PC-9 (cell line): ENCODE data around the gene NTN4. TPM values are rescaled to one million over a fixed set of nuclear protein-coding genes. Genes with fewer than 3 reads are reported as not detected.

Source experiments
- BruUV-seq: library from RNA; stranded (reverse); fragments of 400-500 nt; replicated peaks from 2 replicates; lab custom pipeline; 2021; lab: Mats Ljungman, UMichigan
- CTCF ChIA-PET: fragments of 300-600 bp; sonication (Branson Sonifier 250); formaldehyde crosslinking; loops from one replicate; lab custom pipeline; 2022; ENCODE audit warnings: antibody characterized with exemption; lab: Charles Lee
- POLR2A ChIA-PET: fragments of 300-600 bp; sonication (Branson Sonifier 250); formaldehyde crosslinking; loops from one replicate; lab custom pipeline; 2022; ENCODE audit warnings: antibody characterized with exemption; ENCODE audit not compliant: unreplicated experiment; lab: Charles Lee
- DNase-seq, 2 experiments: peaks; one replicate each; pipeline versions ENCODE4 v3.0.0 to v3.0.0-alpha.2; 2015 to 2022; ENCODE audit warnings: mixed read lengths in 1 of 2
- H2AFZ ChIP-seq: fragments of 200-600 bp; sonication (generic); 2 replicates; pipeline ENCODE4 v1.8.1; 2017; ENCODE audit warnings: antibody characterized with exemption
- H3F3A ChIP-seq: fragments of 200-600 bp; sonication (generic); 2 replicates; pipeline ENCODE4 v1.8.1; 2017; ENCODE audit warnings: antibody characterized with exemption, mild to moderate bottlenecking, low read depth; ENCODE audit not compliant: insufficient read depth
- H3K27ac ChIP-seq: fragments of 200-600 bp; sonication (generic); 2 replicates; pipeline ENCODE4 v1.6.1; 2016; ENCODE audit warnings: mixed run types
- H3K27me3 ChIP-seq: fragments of 200-600 bp; sonication (generic); 2 replicates; pipeline ENCODE4 v1.6.1; 2016; ENCODE audit warnings: low read depth, mixed run types; ENCODE audit not compliant: insufficient read depth
- H3K36me3 ChIP-seq: fragments of 200-600 bp; sonication (generic); 2 replicates; pipeline ENCODE4 v1.6.1; 2016; ENCODE audit warnings: low read depth, mixed run types
- H3K4me1 ChIP-seq: fragments of 200-600 bp; sonication (generic); replicated peaks from 2 replicates; pipeline ENCODE4 v1.6.1; 2016; ENCODE audit warnings: mixed run types; ENCODE audit not compliant: insufficient read depth
- H3K4me2 ChIP-seq: fragments of 200-600 bp; sonication (generic); 2 replicates; pipeline ENCODE4 v1.6.1; 2017; ENCODE audit warnings: mixed run types
- H3K4me3 ChIP-seq: fragments of 200-600 bp; sonication (generic); 2 replicates; pipeline ENCODE4 v1.6.1; 2016; ENCODE audit warnings: mixed run types
- H3K79me2 ChIP-seq: fragments of 200-600 bp; sonication (generic); 2 replicates; pipeline ENCODE4 v1.6.1; 2017; ENCODE audit warnings: low read depth, mixed run types
- H3K9me2 ChIP-seq: fragments of 200-600 bp; sonication (generic); 2 replicates; pipeline ENCODE4 v1.8.1; 2017; ENCODE audit warnings: mild to moderate bottlenecking; ENCODE audit not compliant: insufficient read depth
- H3K9me3 ChIP-seq: fragments of 200-600 bp; sonication (generic); 2 replicates; pipeline ENCODE4 v1.8.1; 2016; ENCODE audit warnings: low read depth; ENCODE audit not compliant: insufficient read depth
- H4K20me1 ChIP-seq: fragments of 200-600 bp; sonication (generic); 2 replicates; pipeline ENCODE4 v1.8.1; 2017; ENCODE audit not compliant: insufficient read depth
- CTCF ChIP-seq: fragments of 200-600 bp; sonication (generic); conservative IDR thresholded peaks from 2 replicates; pipeline ENCODE4 v1.6.1; 2017; ENCODE audit warnings: mixed run types, antibody characterized with exemption, mild to moderate bottlenecking, moderate library complexity
- EZH2 ChIP-seq: fragments of 200-600 bp; sonication (generic); IDR thresholded peaks from 2 replicates; pipeline ENCODE4 v1.8.0; 2017; ENCODE audit warnings: antibody characterized with exemption, low read depth
- intact Hi-C: fragments of 100-400 bp; cut with micrococcal nuclease; formaldehyde crosslinking; loops from one replicate; pipeline ENCODE4 v1.10.0; 2022; ENCODE audit not compliant: unreplicated experiment
- total RNA-seq: library from RNA; stranded (reverse); gene quantifications from 2 replicates; pipeline ENCODE4 v1.2.3, GENCODE V29; 2021

Gene NTN4
- total RNA-seq, 1 experiment from 2014 or later = 41.5 TPM

- Histone ChIP-seq H3K4me1 (no peaks in the 10 kb centered on the region), H3F3A (peaks cover 15% of the 10 kb centered on the region), H4K20me1 (no peaks in the 10 kb centered on the region), H3K36me3 (peaks cover 22% of the 10 kb centered on the region), H3K9me3 (no peaks in the 10 kb centered on the region; the same call in 1 of the 2 replicates), H2AFZ (no peak overlapping the region), H3K4me2 (no peak overlapping the region), H3K79me2 (no peaks in the 10 kb centered on the region), H3K27me3 (no peaks in the 10 kb centered on the region), H3K9me2 (no peaks in the 10 kb centered on the region), H3K4me3 (no peak overlapping the region), H3K27ac (no peak overlapping the region)
- ChIA-PET POLR2A (interaction anchor here (0.6 kb wide), 1 partner anchor 487 kb away, joined by 3 read pairs; no protein-coding TSS in a partner anchor), CTCF (no interaction called here)
- no TSS peak for BruUV-seq
- TF ChIP-seq EZH2 (no peak), CTCF (no peak)
- DNase-seq = no peak
- intact Hi-C loops = loop anchor here (5.0 kb wide), 1 partner anchor 66 kb away; no protein-coding TSS in a partner anchor
These were observed 102.6 kb downstream of the NTN4 start for GRCh38 chr12:95687937-95688336.

GRCh38 chr12:95683418-95683817 lies 107.1 kb downstream of the NTN4 start:
- intact Hi-C loops = no loop called here
- no peaks in the 10 kb centered on the region for H3K9me2 ChIP-seq
- H3K4me2 ChIP-seq = no peak overlapping the region
- peaks cover 47% of the 10 kb centered on the region for H3K36me3 ChIP-seq
- CTCF ChIA-PET = no interaction called here
- no peak overlapping the region for H2AFZ ChIP-seq
- H3K4me3 ChIP-seq = no peak overlapping the region
- no TSS peak for BruUV-seq
- H3K27ac ChIP-seq = no peak overlapping the region
- H3K9me3 ChIP-seq = 0 out of 2 replicates have a peak, but pooled peaks cover 6% of the 10 kb centered on the region
- POLR2A ChIA-PET = no interaction called here
- DNase-seq = no peak
- TF ChIP-seq EZH2 = no peak
- no peak for TF ChIP-seq CTCF
- no peaks in the 10 kb centered on the region for H3K4me1 ChIP-seq
- peaks cover 17% of the 10 kb centered on the region for H3F3A ChIP-seq
- H3K79me2 ChIP-seq = no peaks in the 10 kb centered on the region
- no peaks in the 10 kb centered on the region for H3K27me3 ChIP-seq
- H4K20me1 ChIP-seq = no peaks in the 10 kb centered on the region

GRCh38 chr12:95681210-95681765 lies 109.3 kb downstream of the NTN4 start:
- H3K27me3 ChIP-seq = no peaks in the 10 kb centered on the region
- no peak for DNase-seq
- H4K20me1 ChIP-seq = no peaks in the 10 kb centered on the region
- no peak overlapping the region for H3K4me2 ChIP-seq
- no peaks in the 10 kb centered on the region for H3K4me1 ChIP-seq
- peaks cover 13% of the 10 kb centered on the region for H3F3A ChIP-seq
- BruUV-seq = no TSS peak
- H3K4me3 ChIP-seq = no peak overlapping the region
- no peak overlapping the region for H3K27ac ChIP-seq
- CTCF ChIA-PET = no interaction called here
- 0 out of 2 replicates have a peak, but pooled peaks cover 6% of the 10 kb centered on the region for H3K9me3 ChIP-seq
- H2AFZ ChIP-seq = no peak overlapping the region
- intact Hi-C loops = no loop called here
- no peaks in the 10 kb centered on the region for H3K9me2 ChIP-seq
- no peaks in the 10 kb centered on the region for H3K79me2 ChIP-seq
- POLR2A ChIA-PET = no interaction called here
- H3K36me3 ChIP-seq = peaks cover 51% of the 10 kb centered on the region
- no peak for TF ChIP-seq EZH2
- TF ChIP-seq CTCF = no peak
